SK-N-MC (cell line): ENCODE data around the gene RRAGD.

Source experiments
- EZH2 ChIP-seq: fragments of 200-600 bp; sonication (generic); IDR thresholded peaks from one replicate; pipeline ENCODE4 v1.6.1; 2017; ENCODE audit warnings: antibody characterized with exemption
- FOXP2 ChIP-seq: optimal IDR thresholded peaks from 2 replicates; pipeline ENCODE3; 2011; ENCODE audit warnings: mild to moderate bottlenecking, moderate library complexity; ENCODE audit not compliant: insufficient read depth; ENCODE audit errors: extremely low read length, control extremely low read depth
- POLR2AphosphoS5 ChIP-seq: IDR thresholded peaks from 2 replicates; pipeline ENCODE4 v1.6.1; 2012; ENCODE audit warnings: mild to moderate bottlenecking, low read depth, low read length, borderline replicate concordance

- no peak for TF ChIP-seq FOXP2
- TF ChIP-seq EZH2, result no peak
- TF ChIP-seq POLR2AphosphoS5, result no peak
Measured at GRCh38 chr6:89323511-89323971, 88.5 kb downstream of the RRAGD start.
